Calu3 (cell line): ENCODE measurements around the gene OR4D2. TPM values are rescaled to one million over a fixed set of nuclear protein-coding genes. Genes with fewer than 3 reads are reported as not detected.

ENCODE experiments used
- BruUV-seq: library from RNA; stranded (reverse); fragments of 400-500 nt; replicated peaks from 2 replicates; lab custom pipeline; 2021; lab: Mats Ljungman, UMichigan
- CTCF ChIA-PET: fragments of 300-600 bp; sonication (Branson Sonifier 250); formaldehyde crosslinking; loops from one replicate; lab custom pipeline; 2022; ENCODE audit warnings: antibody characterized with exemption; lab: Charles Lee
- DNase-seq: peaks from one replicate; pipeline ENCODE4 v3.0.0; 2022
- H3K27ac Mint-ChIP-seq: one replicate; pipeline ENCODE4 v1.8.0; 2022; ENCODE audit warnings: mixed read lengths; ENCODE audit not compliant: unreplicated experiment
- H3K27me3 Mint-ChIP-seq: one replicate; pipeline ENCODE4 v1.8.0; 2022; ENCODE audit warnings: mixed read lengths; ENCODE audit not compliant: unreplicated experiment
- H3K36me3 Mint-ChIP-seq: one replicate; pipeline ENCODE4 v1.8.0; 2022; ENCODE audit warnings: mild to moderate bottlenecking, moderate library complexity, mixed read lengths; ENCODE audit not compliant: insufficient read depth, unreplicated experiment
- H3K4me1 Mint-ChIP-seq: one replicate; pipeline ENCODE4 v1.8.0; 2022; ENCODE audit warnings: mild to moderate bottlenecking, low read depth, mixed read lengths; ENCODE audit not compliant: unreplicated experiment
- H3K4me3 Mint-ChIP-seq: one replicate; pipeline ENCODE4 v1.8.0; 2022; ENCODE audit warnings: mild to moderate bottlenecking, low read depth, moderate library complexity, mixed read lengths; ENCODE audit not compliant: unreplicated experiment
- H3K9me3 Mint-ChIP-seq: one replicate; pipeline ENCODE4 v1.8.0; 2022; ENCODE audit warnings: low read depth, mixed read lengths; ENCODE audit not compliant: unreplicated experiment
- CTCF ChIP-seq: fragments of 200-600 bp; IDR thresholded peaks from one replicate; pipeline ENCODE4 v1.8.0; 2022; ENCODE audit warnings: antibody characterized with exemption; ENCODE audit not compliant: unreplicated experiment
- intact Hi-C: fragments of 100-400 bp; cut with micrococcal nuclease; formaldehyde crosslinking; loops from one replicate; pipeline ENCODE4 v1.10.0; 2022; ENCODE audit not compliant: unreplicated experiment
- total RNA-seq: library from RNA; stranded (reverse); gene quantifications from 2 replicates; pipeline ENCODE4 v1.2.3, GENCODE V29; 2022

The OR4D2 gene
- total RNA-seq, 1 experiment from 2014 or later = not detected

GRCh38 chr17:58144801-58145200 is 22.0 kb upstream of the OR4D2 start:
- H3K4me3 Mint-ChIP-seq = no peak overlapping the region
- BruUV-seq = no TSS peak
- H3K27me3 Mint-ChIP-seq = peaks cover 83% of the 10 kb centered on the region
- TF ChIP-seq CTCF = no peak
- no peaks in the 10 kb centered on the region for H3K4me1 Mint-ChIP-seq
- H3K9me3 Mint-ChIP-seq = peaks cover 3% of the 10 kb centered on the region
- no peaks in the 10 kb centered on the region for H3K36me3 Mint-ChIP-seq
- CTCF ChIA-PET = no interaction called here
- intact Hi-C loops = no loop called here
- H3K27ac Mint-ChIP-seq = no peak overlapping the region
- DNase-seq = no peak

- intact Hi-C loops = no loop called here
- no peaks in the 10 kb centered on the region for H3K4me1 Mint-ChIP-seq
- H3K27me3 Mint-ChIP-seq = peaks cover 88% of the 10 kb centered on the region
- no peak for DNase-seq
- H3K4me3 Mint-ChIP-seq = no peak within 1 kb of the TSS
- H3K27ac Mint-ChIP-seq = no peak within 1 kb of the TSS
- BruUV-seq = no TSS peak
- H3K36me3 Mint-ChIP-seq = no peaks in the 10 kb centered on the region
- peaks cover 3% of the 10 kb centered on the region for H3K9me3 Mint-ChIP-seq
- TF ChIP-seq CTCF = no peak
- CTCF ChIA-PET = no interaction called here
These were observed 18.8 kb upstream of the OR4D2 start, which contains the start of gene OR4D1 for GRCh38 chr17:58147930-58148434. Gene OR4D1, plus strand, starts transcription at chr17:58148384. Its CDS starts 6,770 bp downstream, at chr17:58155154.

- Mint-ChIP-seq H3K36me3 (no peaks in the 10 kb centered on the region), H3K27ac (no peak overlapping the region), H3K27me3 (peaks cover 90% of the 10 kb centered on the region), H3K4me3 (no peak overlapping the region), H3K4me1 (no peaks in the 10 kb centered on the region), H3K9me3 (peaks cover 3% of the 10 kb centered on the region)
- intact Hi-C loops = no loop called here
- CTCF ChIA-PET = no interaction called here
- no TSS peak for BruUV-seq
- no peak for DNase-seq
- no peak for TF ChIP-seq CTCF
These were observed 18.2 kb upstream of the OR4D2 start for GRCh38 chr17:58148609-58149008.

- H3K4me1 Mint-ChIP-seq = no peaks in the 10 kb centered on the region
- no TSS peak for BruUV-seq
- H3K9me3 Mint-ChIP-seq = no peaks in the 10 kb centered on the region
- H3K27me3 Mint-ChIP-seq = peaks cover 88% of the 10 kb centered on the region
- CTCF ChIA-PET = no interaction called here
- H3K27ac Mint-ChIP-seq = no peak overlapping the region
- H3K4me3 Mint-ChIP-seq = no peak overlapping the region
- H3K36me3 Mint-ChIP-seq = no peaks in the 10 kb centered on the region
- DNase-seq = no peak
- TF ChIP-seq CTCF = no peak
- intact Hi-C loops = no loop called here
These were observed 16.4 kb upstream of the OR4D2 start for GRCh38 chr17:58150394-58150793.
